GM12892 (cell line): ENCODE data around the gene DAB1.

Experiments
- POLR2A ChIP-seq: IDR thresholded peaks from 2 replicates; pipeline ENCODE4 v1.6.1; 2011; ENCODE audit warnings: low read depth, low read length, control low read depth
- POLR2AphosphoS5 ChIP-seq: IDR thresholded peaks from 2 replicates; pipeline ENCODE4 v1.6.1; 2011; ENCODE audit warnings: low read depth, low read length, control low read depth
- TAF1 ChIP-seq: IDR thresholded peaks from 2 replicates; pipeline ENCODE4 v1.6.1; 2011; ENCODE audit warnings: low read depth, mild to moderate bottlenecking, control low read depth, low read length, borderline replicate concordance

- TF ChIP-seq POLR2A (no peak), TAF1 (no peak), POLR2AphosphoS5 (no peak)
Measured at GRCh38 chr1:56948403-56949023, 475.3 kb downstream of the DAB1 start.
